Peyer's patch (tissue), 4 donors: ENCODE results near the gene LMNTD1.

Experiments
- CTCF ChIP-seq, 6 experiments: fragments of 450-650 bp in 4 of 6; fragments of 200-600 bp in 2 of 6; sonication (generic) in 1 of 6; IDR thresholded peaks; one replicate each; pipeline ENCODE4 v1.5.1; 2017 to 2019; ENCODE audit warnings: antibody characterized with exemption in 6 of 6, mild to moderate bottlenecking in 3 of 6, moderate library complexity in 1 of 6
- POLR2A ChIP-seq, 2 donors: fragments of 450-650 bp; IDR thresholded peaks; one replicate each; pipeline ENCODE4 v1.5.1; 2017; ENCODE audit warnings: antibody characterized with exemption in 2 of 2, mild to moderate bottlenecking in 2 of 2, moderate library complexity in 2 of 2

- TF ChIP-seq CTCF (IDR thresholded peaks at IDR 0.05), result no peak
- TF ChIP-seq POLR2A (IDR thresholded peaks at IDR 0.05), result no peak
These were observed at the start of gene LMNTD1 for GRCh38 chr12:25553098-25553497.
